Osteoblast (primary cell): Measurements from ENCODE around the gene GMCL2. TPM values are rescaled to one million over a fixed set of nuclear protein-coding genes. Genes with fewer than 3 reads are reported as not detected.

ENCODE experiments used
- DNase-seq: peaks from one replicate; pipeline ENCODE4 v3.0.0; 2011; ENCODE audit warnings: low spot score, mixed read lengths; ENCODE audit not compliant: insufficient read length; ENCODE audit errors: missing footprints
- H2AFZ ChIP-seq: 2 replicates; pipeline ENCODE4 v1.6.0; 2011; ENCODE audit warnings: mild to moderate bottlenecking, low read length
- H3K27ac ChIP-seq: 2 replicates; pipeline ENCODE4 v1.5.1; 2011; ENCODE audit warnings: mild to moderate bottlenecking, low read depth, low read length, moderate library complexity
- H3K27me3 ChIP-seq: 2 replicates; pipeline ENCODE4 v1.6.0; 2012; ENCODE audit warnings: mild to moderate bottlenecking, control low read depth, inconsistent platforms, low read length, moderate library complexity; ENCODE audit not compliant: insufficient read depth
- H3K36me3 ChIP-seq: 2 replicates; pipeline ENCODE4 v1.5.1; 2011; ENCODE audit warnings: mild to moderate bottlenecking, low read length, control low read depth, moderate library complexity; ENCODE audit not compliant: insufficient read depth
- H3K4me1 ChIP-seq: 2 replicates; pipeline ENCODE4 v1.5.1; 2011; ENCODE audit warnings: mild to moderate bottlenecking, low read length, control low read depth, moderate library complexity; ENCODE audit not compliant: insufficient read depth
- H3K4me2 ChIP-seq: 2 replicates; pipeline ENCODE4 v1.6.0; 2011; ENCODE audit warnings: mild to moderate bottlenecking, low read length; ENCODE audit not compliant: insufficient read depth
- H3K4me3 ChIP-seq: fragments of 200-600 bp; sonication (generic); 3 replicates; pipeline ENCODE4 v1.5.1; 2012; ENCODE audit warnings: mild to moderate bottlenecking, low read length, inconsistent platforms; ENCODE audit not compliant: insufficient read depth
- H3K79me2 ChIP-seq: 2 replicates; pipeline ENCODE4 v1.6.0; 2012; ENCODE audit warnings: mild to moderate bottlenecking, low read length, control low read depth, inconsistent platforms; ENCODE audit not compliant: insufficient read depth
- H3K9me3 ChIP-seq: 2 replicates; pipeline ENCODE4 v1.5.1; 2011; ENCODE audit warnings: low read depth, low read length, control low read depth
- H4K20me1 ChIP-seq: 2 replicates; pipeline ENCODE4 v1.6.0; 2012; ENCODE audit warnings: mild to moderate bottlenecking, low read length, control low read depth; ENCODE audit not compliant: insufficient read depth
- CTCF ChIP-seq: IDR thresholded peaks from 2 replicates; pipeline ENCODE4 v1.5.1; 2011; ENCODE audit warnings: mild to moderate bottlenecking, low read depth, low read length, moderate library complexity; ENCODE audit errors: extremely low read depth
- total RNA-seq: library from RNA; depleted of rRNA; stranded (reverse); fragments of >200 nt; gene quantifications from 2 replicates; pipeline ENCODE4 v1.2.3, GENCODE V29; 2012

Gene GMCL2
- total RNA-seq, 1 donor = not detected

- H2AFZ ChIP-seq = no peak overlapping the region
- H3K4me1 ChIP-seq = peaks cover 20% of the 10 kb centered on the region
- H3K4me3 ChIP-seq = no peak overlapping the region
- peak; percentile 97 for DNase-seq
- H3K27me3 ChIP-seq = no peaks in the 10 kb centered on the region
- H3K79me2 ChIP-seq = peaks cover 64% of the 10 kb centered on the region
- TF ChIP-seq CTCF = no peak
- H3K4me2 ChIP-seq = no peak overlapping the region
- no peaks in the 10 kb centered on the region for H3K9me3 ChIP-seq
- H4K20me1 ChIP-seq = peaks cover 42% of the 10 kb centered on the region
- peak overlapping the region; percentile 48 for H3K27ac ChIP-seq
- H3K36me3 ChIP-seq = peaks cover 34% of the 10 kb centered on the region
These were observed 40.0 kb upstream of the GMCL2 start for GRCh38 chr5:178227138-178227659.

GRCh38 chr5:178225174-178225573, 38.0 kb upstream of the GMCL2 start:
- peak; percentile 14 for DNase-seq
- Histone ChIP-seq H3K36me3 (peaks cover 48% of the 10 kb centered on the region), H3K4me3 (no peak overlapping the region), H4K20me1 (peaks cover 51% of the 10 kb centered on the region), H3K79me2 (peaks cover 44% of the 10 kb centered on the region), H2AFZ (no peak overlapping the region), H3K27me3 (no peaks in the 10 kb centered on the region), H3K9me3 (no peaks in the 10 kb centered on the region), H3K27ac (no peak overlapping the region), H3K4me1 (peaks cover 6% of the 10 kb centered on the region), H3K4me2 (no peak overlapping the region)
- no peak for TF ChIP-seq CTCF

- peak; percentile 73 for DNase-seq
- H3K27ac ChIP-seq = no peak overlapping the region
- H3K9me3 ChIP-seq = no peaks in the 10 kb centered on the region
- H3K36me3 ChIP-seq = peaks cover 40% of the 10 kb centered on the region
- peaks cover 6% of the 10 kb centered on the region for H3K4me1 ChIP-seq
- H4K20me1 ChIP-seq = peaks cover 49% of the 10 kb centered on the region
- H2AFZ ChIP-seq = no peak overlapping the region
- no peak overlapping the region for H3K4me3 ChIP-seq
- H3K79me2 ChIP-seq = peaks cover 37% of the 10 kb centered on the region
- H3K27me3 ChIP-seq = no peaks in the 10 kb centered on the region
- no peak for TF ChIP-seq CTCF
- H3K4me2 ChIP-seq = no peak overlapping the region
These were observed 37.2 kb upstream of the GMCL2 start for GRCh38 chr5:178224403-178224802.

GRCh38 chr5:178223828-178224335, 36.7 kb upstream of the GMCL2 start:
- Histone ChIP-seq H3K4me1 (peaks cover 6% of the 10 kb centered on the region), H3K4me3 (no peak overlapping the region), H3K4me2 (no peak overlapping the region), H3K9me3 (no peaks in the 10 kb centered on the region), H3K27ac (no peak overlapping the region), H2AFZ (no peak overlapping the region), H4K20me1 (peaks cover 49% of the 10 kb centered on the region), H3K36me3 (peaks cover 40% of the 10 kb centered on the region), H3K27me3 (no peaks in the 10 kb centered on the region), H3K79me2 (peaks cover 33% of the 10 kb centered on the region)
- DNase-seq = peak; percentile 65
- no peak for TF ChIP-seq CTCF
